ENCODE measurements around the gene RBMS1. TPM values are rescaled to one million over a fixed set of nuclear protein-coding genes. Genes with fewer than 3 reads are reported as not detected.

RBMS1 gene
- total RNA-seq, 3 donors from 2014 or later, result 9.7 to 58.3 (median 21.6) TPM

DNA sequence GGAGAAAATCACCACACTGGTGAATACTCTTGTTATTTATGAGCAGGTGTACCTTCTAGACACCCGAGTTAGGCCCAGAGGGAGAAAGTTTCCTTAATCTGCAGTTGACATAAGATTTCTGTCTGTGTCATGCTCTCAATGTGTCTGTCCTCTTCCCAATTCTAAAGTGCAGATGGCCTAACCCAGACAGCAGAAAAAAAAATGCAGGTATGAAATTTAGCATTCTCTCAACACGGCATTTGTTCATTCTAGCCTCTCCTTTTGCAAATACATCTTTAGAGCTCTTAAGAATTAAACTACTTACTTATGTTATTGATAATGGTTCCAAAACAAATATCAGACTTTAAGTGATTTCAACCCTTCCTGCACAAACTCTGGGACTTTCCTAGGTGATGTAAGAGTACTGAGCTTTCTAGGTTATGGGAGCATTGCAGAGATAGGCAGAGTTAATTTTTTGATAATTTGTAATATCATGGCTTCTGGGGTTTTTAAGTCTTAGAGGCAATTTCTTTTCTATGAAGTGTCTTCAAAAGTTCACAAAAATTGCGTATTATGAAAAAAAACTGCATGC is 260.6 kb downstream of the RBMS1 start:
- ATAC-seq (no peak), DNase-seq (no peak)
- Histone ChIP-seq H3K9me3 (no peaks in the 10 kb centered on the region), H3K4me3 (no peak overlapping the region), H3K4me1 (ENCODE audit: low read depth) (no peaks in the 10 kb centered on the region), H3K36me3 (ENCODE audit: low read depth) (no peaks in the 10 kb centered on the region)
- intact Hi-C loops (cut with DNase I, micrococcal nuclease), result no loop called here
- TF ChIP-seq, protein P1, sequence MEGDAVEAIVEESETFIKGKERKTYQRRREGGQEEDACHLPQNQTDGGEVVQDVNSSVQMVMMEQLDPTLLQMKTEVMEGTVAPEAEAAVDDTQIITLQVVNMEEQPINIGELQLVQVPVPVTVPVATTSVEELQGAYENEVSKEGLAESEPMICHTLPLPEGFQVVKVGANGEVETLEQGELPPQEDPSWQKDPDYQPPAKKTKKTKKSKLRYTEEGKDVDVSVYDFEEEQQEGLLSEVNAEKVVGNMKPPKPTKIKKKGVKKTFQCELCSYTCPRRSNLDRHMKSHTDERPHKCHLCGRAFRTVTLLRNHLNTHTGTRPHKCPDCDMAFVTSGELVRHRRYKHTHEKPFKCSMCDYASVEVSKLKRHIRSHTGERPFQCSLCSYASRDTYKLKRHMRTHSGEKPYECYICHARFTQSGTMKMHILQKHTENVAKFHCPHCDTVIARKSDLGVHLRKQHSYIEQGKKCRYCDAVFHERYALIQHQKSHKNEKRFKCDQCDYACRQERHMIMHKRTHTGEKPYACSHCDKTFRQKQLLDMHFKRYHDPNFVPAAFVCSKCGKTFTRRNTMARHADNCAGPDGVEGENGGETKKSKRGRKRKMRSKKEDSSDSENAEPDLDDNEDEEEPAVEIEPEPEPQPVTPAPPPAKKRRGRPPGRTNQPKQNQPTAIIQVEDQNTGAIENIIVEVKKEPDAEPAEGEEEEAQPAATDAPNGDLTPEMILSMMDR (IDR thresholded peaks at IDR 0.05), result no peak

DNA sequence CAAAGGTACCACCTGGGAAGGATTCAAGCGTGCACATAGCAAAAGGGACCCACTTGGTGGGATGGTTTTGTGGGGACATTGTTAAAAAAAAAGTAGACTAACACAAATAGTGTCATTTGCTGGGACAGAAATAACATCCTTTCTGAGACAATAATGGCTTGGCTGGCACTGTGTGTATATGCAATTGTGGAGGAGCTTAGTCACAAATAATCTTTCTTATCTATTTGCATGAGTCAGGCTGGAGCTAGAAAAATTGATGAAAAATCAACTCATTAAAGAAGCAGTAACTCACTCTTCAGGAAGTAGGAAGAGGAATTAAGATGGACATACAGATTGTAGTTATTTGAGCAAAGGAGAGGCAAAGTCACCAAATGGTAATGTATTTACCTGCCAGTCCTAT is 264.0 kb downstream of the RBMS1 start:
- intact Hi-C loops (cut with DNase I, micrococcal nuclease), result no loop called here
- Histone ChIP-seq H3K4me3 (no peak overlapping the region), H3K9me3 (no peaks in the 10 kb centered on the region), H3K4me1 (ENCODE audit: low read depth) (no peaks in the 10 kb centered on the region), H3K36me3 (ENCODE audit: low read depth) (no peaks in the 10 kb centered on the region)
- DNase-seq (no peak), ATAC-seq (peak; percentile 69)
- TF ChIP-seq, protein P1 (IDR thresholded peaks at IDR 0.05), result no peak

DNA sequence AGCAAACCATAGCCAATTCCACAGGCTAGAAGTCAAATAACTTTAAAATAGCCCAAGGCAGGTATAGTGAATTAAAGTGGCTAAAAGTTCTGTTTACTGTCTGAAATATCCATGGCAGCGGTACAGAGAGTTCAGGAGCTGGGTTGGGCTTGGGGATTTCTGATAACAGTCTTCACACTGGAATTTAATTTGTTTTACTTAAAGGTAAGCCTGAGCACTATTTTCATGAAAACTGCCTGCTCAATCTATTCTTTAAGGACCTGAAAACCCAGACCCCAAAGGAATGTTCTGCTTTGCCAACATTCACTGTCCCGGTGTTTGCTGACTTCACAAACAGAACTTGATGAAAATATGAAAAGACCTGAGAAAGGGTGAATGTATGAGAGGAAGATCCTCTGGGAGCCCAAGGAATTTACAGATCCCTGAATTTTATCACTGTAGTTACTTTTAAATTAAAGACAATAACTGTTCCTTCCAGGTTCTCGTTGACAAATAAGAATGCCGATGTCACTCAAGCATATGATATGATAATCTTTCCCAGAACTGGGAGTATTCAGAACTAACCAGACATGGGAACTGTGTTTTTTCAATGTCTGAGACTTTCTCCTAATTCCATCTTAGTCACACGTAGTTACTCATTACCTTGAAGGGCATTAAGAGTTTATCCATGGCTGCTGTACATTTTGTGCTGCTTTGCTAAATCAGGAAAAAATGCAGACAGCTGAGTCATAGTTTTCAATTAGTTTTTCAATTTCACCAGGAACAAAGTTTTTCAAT is 265.3 kb downstream of the RBMS1 start:
- ATAC-seq (peak; percentile 52), DNase-seq (no peak)

DNA sequence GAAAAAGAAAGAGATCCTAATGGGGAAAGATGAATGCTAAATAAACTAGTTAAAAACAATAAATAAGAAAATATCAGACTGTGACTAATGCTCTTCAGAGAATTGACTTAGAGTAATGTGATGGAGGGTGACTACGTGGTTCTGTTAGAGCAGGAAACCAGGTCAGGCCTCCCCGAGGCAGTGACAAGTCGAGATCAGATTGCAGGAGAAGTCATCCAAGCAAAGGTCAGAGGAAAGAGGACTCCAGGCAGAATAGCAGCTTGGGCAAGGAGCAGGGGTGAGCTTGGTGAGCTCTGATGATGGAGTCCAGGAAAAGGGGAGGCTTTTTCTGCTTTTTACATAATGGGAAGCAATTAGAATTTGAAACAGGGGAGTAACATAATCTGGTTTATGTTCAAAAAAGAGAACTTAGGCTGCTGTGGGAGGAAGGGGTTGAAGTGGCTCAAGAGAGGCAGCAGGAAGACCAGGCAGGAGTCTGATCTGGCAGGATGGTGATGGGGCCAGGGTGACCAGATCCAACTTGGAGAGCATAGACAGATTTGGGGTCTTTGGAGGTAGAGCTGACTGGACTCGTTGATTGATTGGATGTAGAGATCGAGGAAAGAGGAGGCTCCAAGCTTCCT is 266.2 kb downstream of the RBMS1 start:
- Histone ChIP-seq H3K4me1 (ENCODE audit: low read depth) (peaks cover 17% of the 10 kb centered on the region), H3K36me3 (ENCODE audit: low read depth) (no peaks in the 10 kb centered on the region), H3K4me3 (no peak overlapping the region), H3K9me3 (no peaks in the 10 kb centered on the region)
- TF ChIP-seq, protein P1 (IDR thresholded peaks at IDR 0.05), result no peak
- DNase-seq (no peak), ATAC-seq (peak; percentile 37)
- intact Hi-C loops (cut with DNase I, micrococcal nuclease), result no loop called here

More for the DNA sequence above, 265.3 kb downstream of the RBMS1 start:
- Histone ChIP-seq H3K4me1 (ENCODE audit: low read depth) (peaks cover 10% of the 10 kb centered on the region), H3K9me3 (no peaks in the 10 kb centered on the region), H3K36me3 (ENCODE audit: low read depth) (no peaks in the 10 kb centered on the region), H3K4me3 (no peak overlapping the region)
- intact Hi-C loops (cut with DNase I, micrococcal nuclease), result no loop called here
- TF ChIP-seq, protein P1 (IDR thresholded peaks at IDR 0.05), result no peak

DNA sequence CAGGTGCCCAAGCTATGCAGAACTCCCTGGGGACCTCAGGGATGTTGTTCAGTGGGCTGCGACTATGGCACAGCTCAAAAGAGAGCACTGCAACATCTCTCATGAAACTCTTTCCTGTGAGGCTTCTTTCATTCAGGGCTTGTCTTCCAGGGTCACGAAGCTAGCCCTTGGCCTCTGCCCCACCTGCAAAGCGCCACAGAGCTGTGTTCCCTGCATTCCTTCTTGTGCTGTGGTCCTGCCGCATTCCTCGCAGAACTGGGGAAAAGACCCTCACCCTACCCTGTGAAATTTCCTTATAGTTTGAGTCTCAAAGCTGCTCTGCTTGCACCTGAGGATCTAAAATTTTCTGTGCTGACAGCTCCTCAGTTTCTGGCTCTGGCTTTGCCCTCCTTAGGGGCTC is 267.2 kb downstream of the RBMS1 start:
- Histone ChIP-seq H3K9me3 (no peaks in the 10 kb centered on the region), H3K36me3 (ENCODE audit: low read depth) (no peaks in the 10 kb centered on the region), H3K4me3 (no peak overlapping the region), H3K4me1 (ENCODE audit: low read depth) (peaks cover 27% of the 10 kb centered on the region)
- no peak for ATAC-seq
- peak in 1 of 3 donors; percentile 39 for DNase-seq
- intact Hi-C loops (cut with DNase I, micrococcal nuclease), result no loop called here
- TF ChIP-seq, protein P1 (IDR thresholded peaks at IDR 0.05), result no peak

Data from mucosa of descending colon (tissue), 3 donors.